A549 (cell line): ENCODE results near the gene BCAS1. TPM values are rescaled to one million over a fixed set of nuclear protein-coding genes. Genes with fewer than 3 reads are reported as not detected.

ENCODE experiments used
- ATAC-seq, 2 experiments: fragments of 200-7000 bp in 1 of 2; fragments of >200 bp in 1 of 2; cut with Nextera tagmentation in 1 of 2; cut with Tn5 transposase in 1 of 2; 3 replicates each; pipeline versions ENCODE4 v1.8.0 to v1.9.1; 2018 to 2020; ENCODE audit warnings: mild to moderate bottlenecking in 1 of 2, moderate library complexity in 1 of 2
- CTCF ChIA-PET: fragments of 300-600 bp; sonication (Branson Sonifier 250); formaldehyde crosslinking; extraction: SDS; loops from one replicate; lab custom pipeline; 2021; ENCODE audit warnings: antibody characterized with exemption, inconsistent platforms; lab: Yijun Ruan, JAX
- POLR2A ChIA-PET: fragments of 350-600 bp; formaldehyde crosslinking; extraction: SDS; loops from one replicate; lab custom pipeline; 2021; ENCODE audit warnings: antibody characterized with exemption, inconsistent platforms; lab: Yijun Ruan, JAX
- DNase-seq, 2 experiments: peaks; one replicate each; pipeline versions ENCODE4 v3.0.0 to v3.0.0-alpha.2; 2011 to 2016; ENCODE audit warnings: low read depth in 1 of 2, low spot score in 1 of 2
- FAIRE-seq: peaks from 2 replicates; lab custom pipeline; 2011; peaks lifted over from hg19 to GRCh38; lab: Jason Lieb, UNC
- H3K27ac ChIP-seq, 2 experiments: fragments of >200 bp; sonication (Bioruptor Twin); formaldehyde crosslinking; 3 replicates each; pipeline ENCODE4 v1.5.1; 2016 to 2017
- H3K4me1 ChIP-seq: fragments of >200 bp; sonication (Bioruptor Twin); formaldehyde crosslinking; 3 replicates; pipeline ENCODE4 v1.6.1; 2016
- H3K4me2 ChIP-seq: fragments of >200 bp; sonication (Bioruptor Twin); formaldehyde crosslinking; 3 replicates; pipeline ENCODE4 v1.6.1; 2016
- H3K4me3 ChIP-seq: fragments of >200 bp; sonication (Bioruptor Twin); formaldehyde crosslinking; 3 replicates; pipeline ENCODE4 v1.5.1; 2016
- H3K9me3 ChIP-seq: fragments of >200 bp; sonication (Bioruptor Twin); formaldehyde crosslinking; 3 replicates; pipeline ENCODE4 v1.6.1; 2016
- BCL3 ChIP-seq: fragments of >200 bp; sonication (Bioruptor Twin); formaldehyde crosslinking; IDR thresholded peaks from 3 replicates; pipeline ENCODE4 v1.6.1; 2016
- EHMT2 ChIP-seq: fragments of 200-600 bp; sonication (generic); IDR thresholded peaks from 2 replicates; pipeline ENCODE4 v1.6.1; 2016; ENCODE audit warnings: antibody characterized with exemption, low read depth, mild to moderate bottlenecking, moderate library complexity
- EP300 ChIP-seq, 2 experiments: fragments of >200 bp; sonication (Bioruptor Twin); formaldehyde crosslinking; IDR thresholded peaks; 2 replicates in 1 of 2; 3 replicates in 1 of 2; pipeline ENCODE4 v1.6.1; 2016 to 2017
- ESRRA ChIP-seq: fragments of 150-350 bp; IDR thresholded peaks from 2 replicates; pipeline ENCODE4 v1.6.1; 2014; ENCODE audit warnings: mild to moderate bottlenecking, low read length, borderline replicate concordance
- HOXB13 ChIP-seq: fragments of 250-450 bp; sonication (Bioruptor Pico); IDR thresholded peaks from 2 replicates; pipeline ENCODE4 v1.5.0; 2020; ENCODE audit warnings: low read depth, mild to moderate bottlenecking, moderate library complexity
- JUN ChIP-seq, 2 experiments: fragments of >200 bp; sonication (Bioruptor Twin); formaldehyde crosslinking; IDR thresholded peaks; 2 replicates in 1 of 2; 3 replicates in 1 of 2; pipeline ENCODE4 v1.6.1; 2016 to 2017
- JUNB ChIP-seq: fragments of >200 bp; sonication (Bioruptor Twin); formaldehyde crosslinking; IDR thresholded peaks from 2 replicates; pipeline ENCODE4 v1.6.1; 2016
- KDM1A ChIP-seq: fragments of 200-600 bp; sonication (generic); IDR thresholded peaks from 2 replicates; pipeline ENCODE4 v1.6.1; 2016; ENCODE audit warnings: low read depth, mild to moderate bottlenecking
- KDM5A ChIP-seq: fragments of 200-600 bp; sonication (generic); IDR thresholded peaks from 2 replicates; pipeline ENCODE4 v1.6.1; 2016; ENCODE audit warnings: antibody characterized with exemption, mild to moderate bottlenecking
- MYC ChIP-seq: IDR thresholded peaks from 2 replicates; pipeline ENCODE4 v1.6.1; 2012; ENCODE audit warnings: mild to moderate bottlenecking, inconsistent platforms, low read length, improper control_type of control experiment, borderline replicate concordance
- POLR2A ChIP-seq: IDR thresholded peaks from 2 replicates; pipeline ENCODE4 v1.6.1; 2012; ENCODE audit warnings: mild to moderate bottlenecking, low read length
- RARB ChIP-seq: fragments of 250-450 bp; sonication (Bioruptor Pico); IDR thresholded peaks from 2 replicates; pipeline ENCODE4 v1.8.0; 2021; ENCODE audit warnings: mild to moderate bottlenecking, moderate library complexity
- RNF2 ChIP-seq: fragments of 200-600 bp; sonication (generic); IDR thresholded peaks from 2 replicates; pipeline ENCODE4 v1.6.1; 2016; ENCODE audit warnings: low read depth, mild to moderate bottlenecking, antibody characterized with exemption, moderate library complexity, borderline replicate concordance
- TP53 ChIP-seq: fragments of 250-450 bp; sonication (Bioruptor Pico); IDR thresholded peaks from 2 replicates; pipeline ENCODE4 v1.5.0; 2021; ENCODE audit warnings: mild to moderate bottlenecking, moderate library complexity
- ZNF302 ChIP-seq: fragments of 250-450 bp; sonication (Bioruptor Pico); IDR thresholded peaks from 2 replicates; pipeline ENCODE4 v1.9.0; 2021; ENCODE audit warnings: inconsistent platforms, mild to moderate bottlenecking, moderate library complexity
- ZSCAN20 ChIP-seq: fragments of 250-450 bp; sonication (Bioruptor Pico); IDR thresholded peaks from 2 replicates; pipeline ENCODE4 v1.8.0; 2022; ENCODE audit warnings: mild to moderate bottlenecking, moderate library complexity
- WGBS: methylation state at CpG from one replicate; pipeline ENCODE4 v1.1.6; 2017; ENCODE audit errors: missing lambda C conversion rate; 5-methylcytosine and 5-hydroxymethylcytosine counted together
- polyA plus RNA-seq, 4 experiments: library from polyadenylated mRNA; depleted of rRNA in 3 of 4; stranded (reverse); fragments of >200 nt; fragmentation: RNase III in 1 of 4; extraction: RNeasy Plus Mini Kit Qiagen cat#74134 plus additional on column Dnase treatment in 1 of 4; gene quantifications; 2 replicates in 3 of 4; 3 replicates in 1 of 4; pipeline ENCODE4 v1.2.3, GENCODE V29; 2011 to 2017
- TF ChIP-seq, protein P1 (sequence below): fragments of 250-450 bp; sonication (Bioruptor Pico); IDR thresholded peaks from 2 replicates; pipeline ENCODE4 v1.5.0; 2020; ENCODE audit warnings: low read depth, mild to moderate bottlenecking, moderate library complexity
- TF ChIP-seq, protein P2 (sequence below): IDR thresholded peaks from 2 replicates; pipeline ENCODE4 v1.6.1; 2012
- TF ChIP-seq, protein P3 (sequence below): fragments of 450-650 bp; IDR thresholded peaks from 2 replicates; pipeline ENCODE4 v1.6.1; 2014; ENCODE audit warnings: antibody characterized with exemption
- TF ChIP-seq, protein P4 (sequence below): fragments of 250-450 bp; sonication (Bioruptor Pico); IDR thresholded peaks from 2 replicates; pipeline ENCODE4 v1.5.0; 2021; ENCODE audit warnings: mild to moderate bottlenecking, moderate library complexity, borderline replicate concordance

The BCAS1 gene
- polyA plus RNA-seq, 2 of the 4 experiments (the other 2 are of a cell fraction), result 1.4 to 3.9 TPM

- ATAC-seq (no peak), DNase-seq (no peak), FAIRE-seq (no peak)
- 0 out of 3 replicates have a peak overlapping the region, but pooled peaks have one; percentile 8 for H3K4me2 ChIP-seq
- H3K9me3 ChIP-seq, result no peaks in the 10 kb centered on the region
- no peak overlapping the region for H3K4me3 ChIP-seq
- 40% methylated on average over 2 of the region's 2 CpGs for WGBS
- no peak overlapping the region for H3K27ac ChIP-seq
- peaks cover 7% of the 10 kb centered on the region; the same call in 2 of the 3 replicates for H3K4me1 ChIP-seq
- POLR2A ChIA-PET, result no interaction called here
- CTCF ChIA-PET, result interaction anchor here (0.6 kb wide), 1 partner anchor 102 kb away, joined by 3 read pairs; no protein-coding TSS in a partner anchor
- TF ChIP-seq JUN (IDR thresholded peaks at IDR 0.05), result no peak
- TF ChIP-seq, protein P1, sequence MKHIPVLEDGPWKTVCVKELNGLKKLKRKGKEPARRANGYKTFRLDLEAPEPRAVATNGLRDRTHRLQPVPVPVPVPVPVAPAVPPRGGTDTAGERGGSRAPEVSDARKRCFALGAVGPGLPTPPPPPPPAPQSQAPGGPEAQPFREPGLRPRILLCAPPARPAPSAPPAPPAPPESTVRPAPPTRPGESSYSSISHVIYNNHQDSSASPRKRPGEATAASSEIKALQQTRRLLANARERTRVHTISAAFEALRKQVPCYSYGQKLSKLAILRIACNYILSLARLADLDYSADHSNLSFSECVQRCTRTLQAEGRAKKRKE, result no peak
- TF ChIP-seq EHMT2, result no peak
- TF ChIP-seq, protein P2, sequence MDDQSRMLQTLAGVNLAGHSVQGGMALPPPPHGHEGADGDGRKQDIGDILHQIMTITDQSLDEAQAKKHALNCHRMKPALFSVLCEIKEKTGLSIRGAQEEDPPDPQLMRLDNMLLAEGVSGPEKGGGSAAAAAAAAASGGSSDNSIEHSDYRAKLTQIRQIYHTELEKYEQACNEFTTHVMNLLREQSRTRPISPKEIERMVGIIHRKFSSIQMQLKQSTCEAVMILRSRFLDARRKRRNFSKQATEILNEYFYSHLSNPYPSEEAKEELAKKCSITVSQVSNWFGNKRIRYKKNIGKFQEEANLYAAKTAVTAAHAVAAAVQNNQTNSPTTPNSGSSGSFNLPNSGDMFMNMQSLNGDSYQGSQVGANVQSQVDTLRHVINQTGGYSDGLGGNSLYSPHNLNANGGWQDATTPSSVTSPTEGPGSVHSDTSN, result no peak
- no peak for TF ChIP-seq KDM5A
- no peak for TF ChIP-seq ZSCAN20 (CRISPR knock-in tag)
- no peak for TF ChIP-seq HOXB13 (CRISPR knock-in tag)
- TF ChIP-seq TP53 (CRISPR knock-in tag), result no peak
- no peak for TF ChIP-seq KDM1A
- TF ChIP-seq ESRRA, result no peak
- no peak for TF ChIP-seq JUNB
- no peak for TF ChIP-seq EP300 (IDR thresholded peaks at IDR 0.05)
- TF ChIP-seq, protein P3, sequence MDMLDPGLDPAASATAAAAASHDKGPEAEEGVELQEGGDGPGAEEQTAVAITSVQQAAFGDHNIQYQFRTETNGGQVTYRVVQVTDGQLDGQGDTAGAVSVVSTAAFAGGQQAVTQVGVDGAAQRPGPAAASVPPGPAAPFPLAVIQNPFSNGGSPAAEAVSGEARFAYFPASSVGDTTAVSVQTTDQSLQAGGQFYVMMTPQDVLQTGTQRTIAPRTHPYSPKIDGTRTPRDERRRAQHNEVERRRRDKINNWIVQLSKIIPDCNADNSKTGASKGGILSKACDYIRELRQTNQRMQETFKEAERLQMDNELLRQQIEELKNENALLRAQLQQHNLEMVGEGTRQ, result no peak
- no peak for TF ChIP-seq BCL3
- TF ChIP-seq ZNF302 (CRISPR knock-in tag), result no peak
- TF ChIP-seq MYC, result no peak
- no peak for TF ChIP-seq RNF2
- no peak for TF ChIP-seq POLR2A
- TF ChIP-seq, protein P4, sequence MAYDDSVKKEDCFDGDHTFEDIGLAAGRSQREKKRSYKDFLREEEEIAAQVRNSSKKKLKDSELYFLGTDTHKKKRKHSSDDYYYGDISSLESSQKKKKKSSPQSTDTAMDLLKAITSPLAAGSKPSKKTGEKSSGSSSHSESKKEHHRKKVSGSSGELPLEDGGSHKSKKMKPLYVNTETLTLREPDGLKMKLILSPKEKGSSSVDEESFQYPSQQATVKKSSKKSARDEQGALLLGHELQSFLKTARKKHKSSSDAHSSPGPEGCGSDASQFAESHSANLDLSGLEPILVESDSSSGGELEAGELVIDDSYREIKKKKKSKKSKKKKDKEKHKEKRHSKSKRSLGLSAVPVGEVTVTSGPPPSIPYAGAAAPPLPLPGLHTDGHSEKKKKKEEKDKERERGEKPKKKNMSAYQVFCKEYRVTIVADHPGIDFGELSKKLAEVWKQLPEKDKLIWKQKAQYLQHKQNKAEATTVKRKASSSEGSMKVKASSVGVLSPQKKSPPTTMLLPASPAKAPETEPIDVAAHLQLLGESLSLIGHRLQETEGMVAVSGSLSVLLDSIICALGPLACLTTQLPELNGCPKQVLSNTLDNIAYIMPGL (CRISPR knock-in tag), result no peak
- no peak for TF ChIP-seq RARB (CRISPR knock-in tag)
Observed at GRCh38 chr20:53960579-53961272, 109.7 kb downstream of the BCAS1 start.
